IgD-negative memory B cell (primary cell): Measurements from ENCODE around the gene AMOT. TPM values are rescaled to one million over a fixed set of nuclear protein-coding genes. Genes with fewer than 3 reads are reported as not detected.

ENCODE experiments used
- H3K27ac Mint-ChIP-seq, 3 donors: one replicate each; pipeline ENCODE4 v1.8.0; 2020 to 2022; ENCODE audit warnings: mild to moderate bottlenecking in 3 of 3, mixed read lengths in 3 of 3, moderate library complexity in 1 of 3
- H3K27me3 Mint-ChIP-seq: one replicate; pipeline ENCODE4 v1.8.0; 2021; ENCODE audit warnings: mixed read lengths
- H3K36me3 Mint-ChIP-seq: one replicate; pipeline ENCODE4 v1.8.0; 2020; ENCODE audit warnings: mild to moderate bottlenecking, mixed read lengths
- H3K4me1 Mint-ChIP-seq, 3 donors: one replicate each; pipeline ENCODE4 v1.8.0; 2020 to 2022; ENCODE audit warnings: mixed read lengths in 3 of 3, mild to moderate bottlenecking in 1 of 3
- H3K4me3 Mint-ChIP-seq, 4 donors: one replicate each; pipeline ENCODE4 v1.8.0; 2020 to 2022; ENCODE audit warnings: mild to moderate bottlenecking in 4 of 4, mixed read lengths in 4 of 4, moderate library complexity in 3 of 4
- H3K9me3 Mint-ChIP-seq, 3 donors: one replicate each; pipeline ENCODE4 v1.8.0; 2020 to 2021; ENCODE audit warnings: mixed read lengths in 3 of 3, mild to moderate bottlenecking in 1 of 3
- polyA plus RNA-seq: library from polyadenylated mRNA; unstranded; fragments of 300-500 nt; fragmentation: Illumina TruSeq; gene quantifications from one replicate; pipeline ENCODE4 v1.2.3, GENCODE V29; 2021

Gene AMOT
- polyA plus RNA-seq, 1 donor from 2014 or later, result 3.3 TPM

DNA sequence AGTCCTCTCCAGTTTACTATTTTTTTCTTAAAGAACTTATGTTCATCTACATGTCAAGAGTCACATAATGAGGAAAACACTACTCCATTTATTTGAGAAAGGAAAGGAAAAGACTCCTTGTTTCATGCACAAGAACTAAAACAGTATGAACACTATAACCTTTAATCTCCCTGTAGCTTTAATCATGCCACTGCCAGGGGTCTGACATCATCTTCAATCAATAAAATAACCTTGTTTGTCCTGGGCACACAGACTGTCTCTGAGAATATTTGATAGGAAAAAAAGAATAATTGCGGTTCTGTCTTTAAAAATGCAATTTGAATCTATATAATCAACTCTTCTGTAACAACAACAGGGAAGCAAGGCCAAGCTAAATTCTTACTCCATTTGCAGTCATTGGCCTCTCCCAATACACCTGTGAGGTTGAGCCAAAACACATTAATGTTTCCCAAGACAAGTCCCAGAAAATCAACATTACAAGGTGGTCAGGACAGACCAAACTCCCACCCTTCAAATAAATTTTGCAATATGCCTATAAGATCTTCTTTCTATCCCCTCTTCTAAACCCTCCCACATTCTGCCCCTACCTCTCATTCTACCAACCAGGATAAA is 13.2 kb downstream of the AMOT start:
- Mint-ChIP-seq H3K36me3 (peaks cover 2% of the 10 kb centered on the region), H3K4me3 (no peak overlapping the region), H3K9me3 (no peaks in the 10 kb centered on the region), H3K4me1 (no peaks in the 10 kb centered on the region), H3K27me3 (peaks cover 2% of the 10 kb centered on the region), H3K27ac (no peak overlapping the region)

DNA sequence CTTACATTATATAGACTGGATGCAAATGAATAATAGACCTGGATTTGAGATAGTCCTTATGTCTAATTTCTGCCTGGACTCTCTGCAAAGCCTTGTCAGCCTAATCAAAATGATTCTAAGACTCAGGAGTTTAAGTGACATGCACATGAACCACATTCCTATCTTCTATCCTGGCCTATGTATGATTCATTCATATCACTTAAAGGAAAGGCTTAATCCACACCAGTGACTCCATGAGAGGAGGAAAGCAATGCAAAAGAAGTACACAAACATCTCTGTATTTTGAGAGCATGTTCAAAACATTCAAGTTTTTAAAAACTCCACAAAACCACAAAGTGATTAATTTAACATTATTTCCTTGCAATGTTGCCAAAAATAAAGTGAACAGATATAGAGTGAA is 14.6 kb downstream of the AMOT start:
- Mint-ChIP-seq H3K36me3 (peaks cover 5% of the 10 kb centered on the region), H3K9me3 (no peaks in the 10 kb centered on the region), H3K27ac (no peak overlapping the region), H3K4me1 (no peaks in the 10 kb centered on the region), H3K27me3 (peaks cover 2% of the 10 kb centered on the region), H3K4me3 (no peak overlapping the region)

DNA sequence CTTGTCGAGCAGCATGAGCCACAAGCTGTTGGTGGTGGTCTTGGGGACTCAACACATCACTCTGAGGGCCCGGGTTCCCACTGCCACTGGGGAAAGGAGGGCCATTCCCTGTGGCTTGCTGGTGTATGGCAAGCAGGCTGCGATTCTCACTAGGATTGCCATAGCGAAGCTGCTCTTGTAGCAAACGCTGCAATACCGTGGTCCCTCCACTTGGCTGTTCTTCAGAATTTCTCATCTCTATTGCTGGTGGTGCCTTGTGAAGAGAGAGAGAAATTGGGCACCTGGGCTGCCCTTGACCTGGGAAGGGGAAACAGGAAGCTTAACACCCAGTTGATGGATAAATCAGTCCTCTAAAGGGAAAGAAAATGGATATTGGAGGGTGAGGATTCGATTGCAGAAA is 17.7 kb downstream of the AMOT start:
- Mint-ChIP-seq H3K27me3 (peaks cover 3% of the 10 kb centered on the region), H3K27ac (no peak overlapping the region), H3K4me3 (no peak overlapping the region), H3K9me3 (no peaks in the 10 kb centered on the region), H3K4me1 (no peaks in the 10 kb centered on the region), H3K36me3 (peaks cover 4% of the 10 kb centered on the region)

DNA sequence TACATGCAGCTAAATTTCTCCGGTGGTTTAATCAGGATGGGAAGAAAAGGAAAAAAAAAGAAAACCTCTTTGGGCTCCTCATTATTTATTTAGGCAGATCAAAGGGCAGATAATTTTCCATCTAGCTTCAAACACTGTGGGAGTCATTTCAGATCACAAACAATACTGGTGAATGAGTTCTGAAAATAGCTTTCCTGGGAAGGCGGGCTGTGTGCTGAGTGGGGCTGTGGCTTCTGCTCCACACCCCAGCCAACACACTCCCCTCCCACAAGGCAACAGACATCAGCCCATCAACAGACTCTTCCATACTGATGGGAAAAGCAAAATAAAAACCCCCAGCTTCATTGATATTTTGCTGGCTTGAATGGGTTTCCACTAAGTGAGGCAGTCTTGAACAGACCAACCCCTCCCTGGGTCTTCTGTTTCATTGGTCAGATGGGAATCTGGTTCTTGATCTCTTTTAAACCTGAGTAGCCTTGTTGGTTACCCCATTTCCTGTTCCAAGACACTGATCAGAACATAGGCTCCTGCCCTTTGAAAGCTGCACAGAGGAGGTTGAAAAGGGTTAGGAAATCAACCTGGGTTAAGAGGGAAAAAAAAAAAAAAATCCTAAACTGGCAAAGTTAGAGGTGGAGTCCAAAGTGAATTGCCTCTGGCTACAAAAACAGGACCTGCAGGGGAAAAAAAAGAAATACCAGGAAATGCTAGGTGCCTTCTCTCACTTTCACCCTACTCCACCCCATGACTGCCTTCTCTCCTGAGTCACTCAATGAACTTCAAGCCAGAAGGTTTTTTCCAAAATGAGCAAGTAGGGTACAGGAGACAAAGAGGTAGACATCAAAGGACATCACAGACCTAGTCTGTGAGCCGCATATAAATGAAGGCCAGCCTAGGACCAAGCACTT is 20.0 kb downstream of the AMOT start:
- H3K27ac Mint-ChIP-seq, result no peak overlapping the region
- H3K4me1 Mint-ChIP-seq, result no peaks in the 10 kb centered on the region
- H3K27me3 Mint-ChIP-seq, result peaks cover 3% of the 10 kb centered on the region
- peaks cover 4% of the 10 kb centered on the region for H3K36me3 Mint-ChIP-seq
- no peak overlapping the region for H3K4me3 Mint-ChIP-seq
- no peaks in the 10 kb centered on the region for H3K9me3 Mint-ChIP-seq

DNA sequence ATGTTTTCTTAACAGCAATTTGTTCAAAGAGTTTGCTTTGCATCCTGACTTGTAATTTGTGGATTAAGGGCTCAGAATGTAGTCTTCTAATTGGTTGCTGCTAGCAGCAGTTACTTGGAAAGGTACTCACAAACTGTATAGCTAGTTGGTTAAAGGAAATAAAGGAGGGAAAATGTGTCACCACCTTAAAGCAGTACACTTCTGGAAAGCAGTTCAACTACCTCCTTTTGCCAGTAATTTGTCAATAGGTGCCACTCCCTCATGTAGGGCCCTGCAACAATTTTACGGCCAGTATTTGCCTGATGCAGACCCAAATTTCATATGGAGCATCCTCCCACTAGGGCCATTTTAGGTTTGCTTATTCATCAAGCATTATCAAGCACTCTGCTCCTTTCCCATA is 20.8 kb downstream of the AMOT start:
- H3K36me3 Mint-ChIP-seq, result peaks cover 7% of the 10 kb centered on the region
- H3K4me1 Mint-ChIP-seq, result no peaks in the 10 kb centered on the region
- no peak overlapping the region for H3K4me3 Mint-ChIP-seq
- no peaks in the 10 kb centered on the region for H3K9me3 Mint-ChIP-seq
- no peak overlapping the region for H3K27ac Mint-ChIP-seq
- H3K27me3 Mint-ChIP-seq, result peaks cover 3% of the 10 kb centered on the region

DNA sequence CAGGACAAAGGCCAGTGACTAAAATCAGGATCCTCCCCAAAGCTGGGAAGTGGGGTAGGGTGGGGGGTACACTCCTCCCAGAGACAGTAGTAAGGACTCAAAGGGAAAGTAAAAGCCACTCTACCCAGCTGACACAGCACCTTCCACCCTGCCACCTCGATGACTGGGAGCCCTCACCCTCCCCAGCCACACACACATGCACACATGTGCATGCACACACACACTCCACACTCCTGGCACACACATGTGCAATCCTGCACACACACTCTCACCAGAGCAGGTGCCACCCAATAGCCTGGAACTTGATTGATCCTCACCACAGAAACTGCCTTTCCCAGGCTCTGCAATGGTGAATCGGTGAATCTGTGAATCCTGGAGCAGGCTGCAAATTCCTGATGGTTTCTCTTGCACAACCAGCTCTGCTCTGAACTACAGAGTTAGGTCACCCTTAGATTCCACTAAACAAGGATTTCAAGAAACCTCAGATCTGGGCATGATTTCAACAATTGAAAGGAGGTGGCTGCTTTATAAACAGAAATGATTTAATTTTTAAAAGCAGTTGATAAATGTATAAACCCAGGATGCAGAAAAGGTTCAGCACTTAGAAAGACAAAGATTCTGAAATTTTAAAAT is 21.5 kb downstream of the AMOT start:
- no peaks in the 10 kb centered on the region for H3K4me1 Mint-ChIP-seq
- peaks cover 7% of the 10 kb centered on the region for H3K36me3 Mint-ChIP-seq
- no peak overlapping the region for H3K27ac Mint-ChIP-seq
- no peaks in the 10 kb centered on the region for H3K9me3 Mint-ChIP-seq
- H3K4me3 Mint-ChIP-seq, result no peak overlapping the region
- H3K27me3 Mint-ChIP-seq, result peaks cover 3% of the 10 kb centered on the region

DNA sequence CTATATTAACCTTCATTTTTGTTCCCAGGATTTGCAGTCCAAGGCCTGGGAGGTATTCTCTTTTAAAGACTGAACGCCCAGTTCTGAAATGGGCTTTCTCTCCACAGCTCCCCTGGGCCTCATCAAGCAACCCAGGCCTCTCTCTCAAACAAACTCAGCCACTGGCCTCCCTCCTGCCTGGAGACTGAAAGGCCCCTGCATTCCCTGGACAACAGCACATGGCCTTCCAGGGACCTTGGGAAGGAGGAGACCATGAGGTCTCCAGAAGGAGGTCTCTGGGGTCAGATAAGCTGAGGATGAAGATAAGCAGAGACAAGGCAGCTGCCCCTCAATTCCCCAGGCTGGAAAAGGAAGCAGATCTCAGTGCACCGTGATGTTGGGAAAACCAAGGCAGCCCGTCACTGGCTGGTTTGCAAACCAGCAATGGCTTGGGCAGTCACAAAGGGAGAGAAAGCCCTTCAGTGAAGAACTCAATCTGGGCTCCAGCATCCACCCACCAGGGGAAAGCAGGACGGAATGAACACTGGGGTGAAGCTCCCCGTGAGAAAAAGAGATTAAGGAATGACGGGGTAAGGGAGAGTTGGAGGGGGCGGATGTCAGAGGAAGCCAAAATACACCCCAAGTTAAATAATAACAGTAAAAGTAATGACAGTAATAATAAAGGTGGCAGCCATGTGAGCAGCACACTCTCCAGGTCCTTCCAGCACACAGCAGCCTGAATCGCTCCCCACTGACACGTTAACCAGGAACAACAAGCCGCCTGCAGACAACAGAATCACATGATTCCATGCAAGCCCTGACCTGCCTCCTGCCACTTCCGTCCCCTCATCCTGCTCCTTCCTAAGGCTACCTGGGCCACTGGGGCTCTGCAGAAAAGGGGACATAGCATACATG is 22.3 kb downstream of the AMOT start:
- no peaks in the 10 kb centered on the region for H3K4me1 Mint-ChIP-seq
- peaks cover 9% of the 10 kb centered on the region for H3K36me3 Mint-ChIP-seq
- H3K27ac Mint-ChIP-seq, result no peak overlapping the region
- H3K9me3 Mint-ChIP-seq, result no peaks in the 10 kb centered on the region
- H3K27me3 Mint-ChIP-seq, result peaks cover 3% of the 10 kb centered on the region
- no peak overlapping the region for H3K4me3 Mint-ChIP-seq

DNA sequence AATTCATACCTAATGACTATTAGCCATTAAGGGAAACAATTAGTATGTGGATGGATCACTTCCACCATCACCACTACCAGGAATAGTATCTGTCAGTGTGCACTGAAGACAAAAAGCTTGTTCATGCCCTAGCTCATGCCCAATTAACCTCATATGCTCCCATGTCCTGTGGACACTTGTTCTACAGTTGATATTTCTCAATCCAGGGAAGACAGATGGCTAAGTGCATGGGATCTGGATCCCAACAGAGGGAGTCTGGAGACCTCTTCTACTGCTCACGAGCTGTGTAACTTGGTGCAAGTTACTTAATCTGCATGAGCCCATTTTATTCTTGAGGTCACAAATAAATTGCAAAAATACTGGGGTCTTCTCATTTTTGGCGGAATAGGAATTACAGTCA is 23.7 kb downstream of the AMOT start:
- peaks cover 5% of the 10 kb centered on the region for H3K36me3 Mint-ChIP-seq
- H3K9me3 Mint-ChIP-seq, result no peaks in the 10 kb centered on the region
- H3K27ac Mint-ChIP-seq, result no peak overlapping the region
- no peak overlapping the region for H3K4me3 Mint-ChIP-seq
- peaks cover 3% of the 10 kb centered on the region for H3K27me3 Mint-ChIP-seq
- no peaks in the 10 kb centered on the region for H3K4me1 Mint-ChIP-seq

DNA sequence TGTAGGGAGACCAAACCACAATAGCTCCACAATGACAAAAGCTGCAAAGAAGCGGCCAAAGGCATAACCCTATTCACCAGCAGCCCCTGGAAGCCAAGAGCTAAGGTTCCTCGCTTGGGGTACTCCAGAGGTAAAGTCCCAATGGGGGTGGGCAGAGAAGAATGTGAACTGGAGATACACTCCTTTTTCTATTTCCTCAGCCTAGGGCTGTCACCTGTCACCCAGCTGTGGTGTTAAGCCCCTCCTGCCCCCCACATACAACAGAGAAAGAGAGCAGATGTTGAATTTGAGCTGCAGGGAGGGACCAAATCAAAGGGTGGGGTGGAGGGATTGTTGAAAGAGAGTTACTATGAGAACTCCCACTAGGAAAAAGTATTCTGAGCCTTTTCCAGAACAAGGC is 26.1 kb downstream of the AMOT start:
- H3K4me3 Mint-ChIP-seq, result no peak overlapping the region
- peaks cover 3% of the 10 kb centered on the region for H3K27me3 Mint-ChIP-seq
- H3K4me1 Mint-ChIP-seq, result no peaks in the 10 kb centered on the region
- peaks cover 5% of the 10 kb centered on the region for H3K36me3 Mint-ChIP-seq
- H3K27ac Mint-ChIP-seq, result no peak overlapping the region
- no peaks in the 10 kb centered on the region for H3K9me3 Mint-ChIP-seq

DNA sequence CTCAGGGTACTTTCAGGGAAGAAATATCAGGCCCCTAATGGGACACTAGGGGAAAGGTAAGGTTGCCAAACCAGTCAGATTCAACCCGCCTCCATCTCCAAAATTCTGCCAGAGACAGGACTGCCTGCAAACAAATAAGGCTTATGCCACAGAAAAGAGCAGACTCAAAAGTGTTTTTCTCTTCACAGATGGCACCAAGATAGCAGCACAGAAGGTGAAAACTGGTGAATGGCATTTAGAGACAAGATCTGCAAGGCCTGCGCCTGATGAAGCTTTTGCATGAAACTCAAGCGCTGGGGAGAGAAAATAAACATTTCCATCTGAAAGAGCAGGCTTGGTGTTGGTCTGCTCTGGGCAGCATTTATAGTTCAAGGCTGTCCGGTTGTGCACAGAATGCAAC is 27.9 kb downstream of the AMOT start:
- no peaks in the 10 kb centered on the region for H3K9me3 Mint-ChIP-seq
- H3K4me3 Mint-ChIP-seq, result no peak overlapping the region
- no peaks in the 10 kb centered on the region for H3K4me1 Mint-ChIP-seq
- H3K27me3 Mint-ChIP-seq, result peaks cover 5% of the 10 kb centered on the region
- no peak overlapping the region for H3K27ac Mint-ChIP-seq
- H3K36me3 Mint-ChIP-seq, result peaks cover 5% of the 10 kb centered on the region

DNA sequence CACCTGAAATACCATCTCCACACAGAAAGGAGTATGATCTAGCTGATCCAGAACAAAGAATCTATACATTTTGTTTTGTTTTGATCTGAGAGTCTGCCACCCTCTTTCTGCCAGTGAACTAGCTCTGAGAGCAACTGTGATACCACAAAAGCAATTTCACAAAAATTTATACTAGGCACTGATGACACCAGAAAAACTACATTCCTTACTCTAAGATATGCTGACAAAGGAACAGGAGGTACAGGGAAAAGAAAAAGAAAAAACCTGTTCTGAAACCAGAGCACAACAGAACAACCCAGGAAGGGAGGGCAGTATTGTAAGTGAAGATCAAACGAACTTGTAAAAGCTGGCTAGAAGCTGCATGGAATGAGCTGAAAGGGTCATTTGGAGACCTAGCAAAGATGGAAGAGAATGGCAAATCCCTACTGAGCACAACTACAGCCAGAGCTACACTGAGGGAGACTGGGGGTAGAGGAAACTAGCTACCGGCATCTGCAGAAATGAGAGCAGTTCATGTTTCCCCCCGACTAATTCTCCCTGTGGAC is 31.9 kb downstream of the AMOT start:
- H3K9me3 Mint-ChIP-seq, result no peaks in the 10 kb centered on the region
- H3K36me3 Mint-ChIP-seq, result peaks cover 3% of the 10 kb centered on the region
- H3K4me1 Mint-ChIP-seq, result no peaks in the 10 kb centered on the region
- peaks cover 5% of the 10 kb centered on the region for H3K27me3 Mint-ChIP-seq
- no peak overlapping the region for H3K4me3 Mint-ChIP-seq
- H3K27ac Mint-ChIP-seq, result no peak overlapping the region

DNA sequence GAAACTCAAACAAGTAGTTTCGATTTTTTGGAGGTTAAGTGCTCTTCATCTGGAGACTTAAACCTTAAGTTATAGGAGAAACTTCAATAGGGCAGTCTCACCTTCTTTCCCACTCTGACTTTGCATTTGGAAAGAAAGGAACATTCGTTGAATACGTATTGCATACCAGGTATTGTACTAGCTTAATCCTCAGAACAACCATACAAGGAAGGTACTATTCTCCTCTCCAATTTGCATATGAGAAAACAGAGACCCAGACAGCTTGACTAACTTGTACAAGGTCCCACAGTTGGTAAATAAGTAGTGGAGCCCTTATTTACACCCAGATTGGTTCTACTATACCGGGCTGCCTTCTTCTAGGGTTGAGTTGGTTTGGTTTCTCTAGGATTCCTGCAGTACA is 32.6 kb downstream of the AMOT start:
- Mint-ChIP-seq H3K4me1 (no peaks in the 10 kb centered on the region), H3K4me3 (no peak overlapping the region), H3K9me3 (no peaks in the 10 kb centered on the region), H3K36me3 (peaks cover 2% of the 10 kb centered on the region), H3K27me3 (peaks cover 5% of the 10 kb centered on the region), H3K27ac (no peak overlapping the region)

DNA sequence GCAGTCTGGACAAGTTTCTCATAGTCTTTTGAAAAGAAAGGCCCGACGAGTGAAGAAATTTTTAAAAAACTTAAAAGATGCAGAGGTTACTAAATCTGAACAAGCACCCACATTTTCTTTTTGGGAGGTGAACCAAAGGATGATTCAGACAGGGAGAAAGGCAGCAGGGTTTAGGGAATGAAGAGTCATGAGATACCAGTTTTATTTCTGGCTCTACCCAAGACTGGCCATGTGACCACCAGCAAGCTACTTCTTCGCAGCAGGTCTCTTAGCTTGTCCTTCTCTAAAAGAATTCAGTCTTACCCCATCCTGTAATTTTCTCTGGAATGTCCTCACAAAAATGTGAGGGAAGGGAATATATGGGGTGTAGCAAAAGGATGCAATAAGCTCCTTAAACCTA is 37.6 kb downstream of the AMOT start:
- Mint-ChIP-seq H3K27ac (no peak overlapping the region), H3K36me3 (peaks cover 2% of the 10 kb centered on the region), H3K4me1 (no peaks in the 10 kb centered on the region), H3K9me3 (peaks cover 0 to 4% (median 2%) of the 10 kb centered on the region in 3 donors), H3K4me3 (no peak overlapping the region), H3K27me3 (peaks cover 3% of the 10 kb centered on the region)

DNA sequence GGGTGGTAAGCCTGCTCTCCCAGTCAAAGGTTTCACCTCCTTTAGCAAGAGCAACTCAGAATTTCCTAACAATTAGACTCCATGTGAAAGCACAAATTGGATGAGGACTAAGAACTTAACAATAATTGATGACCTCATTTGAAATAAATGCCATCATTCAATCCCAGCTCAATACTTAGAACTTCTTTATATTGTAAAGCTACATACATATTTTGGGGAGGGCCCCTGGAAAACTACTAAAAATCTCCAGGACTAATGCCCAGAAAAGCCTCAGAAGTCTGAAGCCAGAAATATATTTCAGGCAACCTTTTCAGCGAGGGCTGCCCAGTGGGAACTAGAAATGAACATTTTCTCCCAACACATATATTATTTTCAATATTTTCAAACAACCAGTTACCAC is 38.1 kb downstream of the AMOT start:
- peaks cover 0 to 4% (median 2%) of the 10 kb centered on the region in 3 donors for H3K9me3 Mint-ChIP-seq
- peaks cover 2% of the 10 kb centered on the region for H3K36me3 Mint-ChIP-seq
- H3K4me3 Mint-ChIP-seq, result no peak overlapping the region
- no peak overlapping the region for H3K27ac Mint-ChIP-seq
- H3K27me3 Mint-ChIP-seq, result peaks cover 3% of the 10 kb centered on the region
- no peaks in the 10 kb centered on the region for H3K4me1 Mint-ChIP-seq
